Ascending aorta (tissue), 2 donors: ENCODE results near the gene LST1. TPM values are rescaled to one million over a fixed set of nuclear protein-coding genes. Genes with fewer than 3 reads are reported as not detected.
A peak's percentile ranks its signal among the peaks of the same experiment; 100 is the strongest.
"Not testable (repeated sequence)": the region's sequence is repeated elsewhere in the genome, so short reads cannot be mapped to it uniquely, and the experiment has no call there.

Experiments used
- DNase-seq, 2 donors: peaks; one replicate each; pipeline ENCODE4 v3.0.0-alpha.2; 2019; ENCODE audit warnings: low spot score in 2 of 2
- H3K27ac ChIP-seq, 2 donors: fragments of 200-600 bp; sonication (generic); one replicate each; pipeline ENCODE4 v1.5.1; 2016 to 2017; ENCODE audit warnings: mild to moderate bottlenecking in 1 of 2
- H3K27me3 ChIP-seq: fragments of 200-600 bp; sonication (generic); one replicate; pipeline ENCODE4 v1.5.1; 2017
- H3K36me3 ChIP-seq, 2 donors: fragments of 200-600 bp; sonication (generic); one replicate each; pipeline ENCODE4 v1.5.1; 2016
- H3K4me1 ChIP-seq, 2 donors: fragments of 200-600 bp; sonication (generic); one replicate each; pipeline ENCODE4 v1.5.1; 2016 to 2017; ENCODE audit warnings: mild to moderate bottlenecking in 1 of 2
- H3K4me3 ChIP-seq, 2 donors: fragments of 200-600 bp; sonication (generic); one replicate each; pipeline ENCODE4 v1.5.1; 2016 to 2017; ENCODE audit warnings: mild to moderate bottlenecking in 1 of 2
- H3K9me3 ChIP-seq, 2 donors: fragments of 200-600 bp; sonication (generic); one replicate each; pipeline ENCODE4 v1.5.1; 2016
- CTCF ChIP-seq, 3 experiments: fragments of 200-600 bp in 2 of 3; fragments of 450-650 bp in 1 of 3; sonication (generic) in 2 of 3; IDR thresholded peaks; one replicate each; pipeline ENCODE4 v1.5.1; 2016 to 2019; ENCODE audit warnings: antibody characterized with exemption in 3 of 3, mild to moderate bottlenecking in 1 of 3, moderate library complexity in 1 of 3
- intact Hi-C: fragments of 100-400 bp; cut with DNase I; formaldehyde crosslinking; loops from one replicate; pipeline ENCODE4 v1.15.1; 2023
- total RNA-seq: library from RNA; depleted of rRNA; stranded (reverse); fragments of >200 nt; gene quantifications from one replicate; pipeline ENCODE4 v1.1.0, GENCODE V29; 2016

Gene LST1
- total RNA-seq, 1 donor from 2014 or later, result 21.4 TPM

GRCh38 chr6:31547727-31548543 lies 38.1 kb upstream of the LST1 start:
- TF ChIP-seq CTCF (IDR thresholded peaks at IDR 0.05), result no peak
- H3K4me1 ChIP-seq, result peaks cover 6 to 9% of the 10 kb centered on the region in 2 donors
- intact Hi-C loops, result loop anchor here (1.0 to 10.0 kb wide), 7 partner anchors 72 to 1867 kb away; partner anchors contain the start of genes AGER, BAG6, CUTA and MRPS18B

GRCh38 chr6:31548544-31548873 lies 37.6 kb upstream of the LST1 start:
- no peaks in the 10 kb centered on the region for H3K27me3 ChIP-seq
- H3K9me3 ChIP-seq, result no peaks in the 10 kb centered on the region
- peaks cover 0 to 24% of the 10 kb centered on the region in 2 donors for H3K36me3 ChIP-seq
- peak overlapping the region; percentile 72 to 84 for H3K27ac ChIP-seq
- intact Hi-C loops, result loop anchor here (5.0 to 10.0 kb wide), 5 partner anchors 184 to 1866 kb away; partner anchors contain the start of genes AGER, CUTA, MRPS18B and PHF1
- peak overlapping the region; percentile 58 to 67 for H3K4me3 ChIP-seq
- peaks cover 6 to 8% of the 10 kb centered on the region in 2 donors for H3K4me1 ChIP-seq
- no peak for DNase-seq
- no peak for TF ChIP-seq CTCF (IDR thresholded peaks at IDR 0.05)

More at GRCh38 chr6:31547727-31548543, 38.1 kb upstream of the LST1 start:
- peak overlapping the region; percentile 72 to 84 for H3K27ac ChIP-seq
- peak overlapping the region; percentile 58 to 67 for H3K4me3 ChIP-seq
- H3K27me3 ChIP-seq, result no peaks in the 10 kb centered on the region
- H3K36me3 ChIP-seq, result peaks cover 0 to 24% of the 10 kb centered on the region in 2 donors
- H3K9me3 ChIP-seq, result no peaks in the 10 kb centered on the region
- no peak for DNase-seq

GRCh38 chr6:31551371-31551770 lies 34.7 kb upstream of the LST1 start:
- H3K4me3 ChIP-seq, H3K9me3 ChIP-seq, DNase-seq, H3K27me3 ChIP-seq, H3K27ac ChIP-seq, H3K4me1 ChIP-seq, intact Hi-C loops: not testable (repeated sequence)
- peaks cover 0 to 25% of the 10 kb centered on the region in 2 donors for H3K36me3 ChIP-seq
- TF ChIP-seq CTCF (IDR thresholded peaks at IDR 0.05), result peak in 2 of 3 experiments; percentile 7 to 43

- Histone ChIP-seq H3K9me3 (no peaks in the 10 kb centered on the region), H3K36me3 (peaks cover 17 to 42% of the 10 kb centered on the region in 2 donors), H3K27me3 (no peaks in the 10 kb centered on the region), H3K4me3 (no peak overlapping the region), H3K4me1 (peaks cover 4 to 6% of the 10 kb centered on the region in 2 donors), H3K27ac (no peak overlapping the region)
- no peak for TF ChIP-seq CTCF (IDR thresholded peaks at IDR 0.05)
- intact Hi-C loops, result no loop called here
- DNase-seq, result no peak
Measured at GRCh38 chr6:31556307-31556706, 29.8 kb upstream of the LST1 start.

- Histone ChIP-seq H3K36me3 (peaks cover 17 to 33% of the 10 kb centered on the region in 2 donors), H3K9me3 (no peaks in the 10 kb centered on the region), H3K27ac (no peak overlapping the region), H3K4me1 (peaks cover 4 to 6% of the 10 kb centered on the region in 2 donors), H3K27me3 (no peaks in the 10 kb centered on the region), H3K4me3 (no peak overlapping the region)
- no peak for DNase-seq
- no peak for TF ChIP-seq CTCF (IDR thresholded peaks at IDR 0.05)
- intact Hi-C loops, result no loop called here
Measured at GRCh38 chr6:31557443-31558317, 28.4 kb upstream of the LST1 start.
